GM19025 (cell line): Measurements from ENCODE around the gene CGB1.
A peak's percentile ranks its signal among the peaks of the same experiment; 100 is the strongest.
"Not testable (repeated sequence)": the region's sequence is repeated elsewhere in the genome, so short reads cannot be mapped to it uniquely, and the experiment has no call there.

ENCODE experiments used
- ATAC-seq: cut with Tn5 transposase; IDR thresholded peaks from one replicate; pipeline ENCODE4 v1.9.1; 2021; ENCODE audit warnings: mild to moderate bottlenecking, low read depth, moderate library complexity; ENCODE audit not compliant: unreplicated experiment

Gene CGB1

DNA sequence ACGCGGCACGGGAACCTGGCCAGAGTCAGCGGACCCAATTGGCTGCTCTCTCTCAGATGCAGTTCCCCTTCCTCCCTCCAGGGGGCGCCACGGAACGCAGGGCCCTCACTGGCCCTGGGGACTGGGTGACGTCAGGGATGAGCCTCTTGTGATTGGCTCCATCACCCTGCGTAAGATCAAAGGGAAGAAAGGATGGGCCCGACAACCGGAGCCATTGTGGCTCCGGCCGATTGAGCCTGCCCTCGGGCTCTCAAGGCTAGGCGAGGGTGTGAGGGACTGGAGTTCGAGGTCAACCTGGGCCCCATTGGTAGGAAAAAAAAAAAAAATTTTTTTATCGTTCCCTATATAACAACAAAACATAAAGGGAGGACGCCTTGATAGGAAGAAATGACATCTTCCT is at the start of gene CGB1:
Gene CGB1 (minus strand): TSS at position 81 of the 400 bp plus-strand sequence. CDS start 184 bp downstream, outside the sequence.
- not testable (repeated sequence) for ATAC-seq

- no peak for ATAC-seq
These were observed 49.6 kb upstream of the CGB1 start for GRCh38 chr19:49086296-49086695.

DNA sequence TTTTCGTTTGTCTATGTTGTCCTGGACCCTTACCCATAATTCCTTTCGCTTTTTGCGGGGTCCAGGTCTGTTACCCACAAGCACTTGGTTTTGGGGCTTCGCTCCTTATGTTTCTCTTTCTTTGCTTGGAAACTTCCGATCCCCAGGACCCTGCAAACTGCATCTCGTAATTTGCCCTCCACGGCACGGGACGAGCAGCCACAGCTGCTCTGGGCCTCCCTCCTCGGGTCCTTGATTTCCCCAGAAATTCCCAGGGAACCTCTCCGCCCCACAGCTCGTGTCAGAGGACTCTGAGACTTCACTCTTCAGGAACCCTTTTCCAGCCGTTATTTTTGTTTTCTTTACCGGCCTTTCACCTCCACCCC is 49.2 kb upstream of the CGB1 start:
- no peak for ATAC-seq

- ATAC-seq, result peak; percentile 81
These were observed 48.5 kb upstream of the CGB1 start, which contains the start of gene SNRNP70 for GRCh38 chr19:49085020-49085867. Gene SNRNP70, plus strand, starts transcription at chr19:49085451. Its CDS starts 964 bp downstream, at chr19:49086415.

DNA sequence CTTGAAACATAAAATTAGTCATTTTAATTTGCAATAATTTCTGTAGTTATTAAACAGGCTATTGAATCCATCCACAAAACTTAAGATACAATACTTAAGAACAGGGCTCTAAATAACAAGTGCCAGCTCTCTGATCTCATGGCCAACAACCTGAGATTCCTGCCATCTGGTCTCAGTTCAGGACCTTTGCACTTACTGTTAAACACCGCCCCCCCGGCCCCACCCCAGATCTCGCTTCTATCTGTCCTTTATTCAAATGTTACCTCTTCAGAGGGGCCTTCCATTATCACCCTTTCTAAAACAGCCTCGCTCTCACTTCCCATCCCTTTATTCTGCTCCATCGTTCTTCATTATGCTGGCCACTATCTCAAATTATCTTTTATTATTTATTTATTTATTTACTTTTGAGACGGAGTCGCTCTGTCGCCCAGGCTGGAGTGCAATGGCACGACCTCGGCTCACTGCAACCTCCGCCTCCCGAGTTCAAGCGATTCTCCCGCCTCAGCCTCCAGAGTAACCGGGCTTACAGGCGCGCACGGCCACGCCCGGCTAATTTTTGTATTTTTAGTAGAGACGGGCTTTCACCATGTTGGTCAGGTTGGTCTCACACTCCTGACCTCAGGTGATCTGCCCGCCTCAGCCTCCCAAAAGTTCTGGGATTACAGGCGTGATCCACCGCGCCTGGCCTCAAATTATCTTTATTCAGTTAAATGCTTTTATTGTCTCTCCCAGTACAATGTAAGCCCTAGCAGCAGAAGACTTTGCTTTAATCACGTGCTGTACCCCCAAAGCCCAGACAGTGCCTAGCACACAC is 47.7 kb upstream of the CGB1 start:
- no peak for ATAC-seq

DNA sequence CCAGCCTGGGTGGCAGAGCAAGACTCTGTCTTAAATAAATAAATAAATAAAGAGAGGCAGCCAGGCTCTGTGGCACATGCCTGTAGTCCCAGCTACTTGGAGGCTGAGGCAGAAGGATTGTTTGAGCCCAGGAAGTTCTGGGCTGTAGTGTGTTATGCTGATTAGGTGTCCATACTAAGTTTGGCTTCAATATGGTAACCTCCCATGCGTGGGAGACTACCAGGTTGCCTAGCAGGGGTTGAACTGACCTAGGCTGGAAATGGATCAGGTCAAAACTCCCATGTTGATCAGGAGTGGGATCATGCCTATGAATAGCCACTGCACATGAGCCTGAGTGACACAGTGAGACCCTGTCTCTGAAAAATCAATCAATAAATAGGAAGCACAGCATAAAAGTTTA is 44.6 kb upstream of the CGB1 start:
- no peak for ATAC-seq

DNA sequence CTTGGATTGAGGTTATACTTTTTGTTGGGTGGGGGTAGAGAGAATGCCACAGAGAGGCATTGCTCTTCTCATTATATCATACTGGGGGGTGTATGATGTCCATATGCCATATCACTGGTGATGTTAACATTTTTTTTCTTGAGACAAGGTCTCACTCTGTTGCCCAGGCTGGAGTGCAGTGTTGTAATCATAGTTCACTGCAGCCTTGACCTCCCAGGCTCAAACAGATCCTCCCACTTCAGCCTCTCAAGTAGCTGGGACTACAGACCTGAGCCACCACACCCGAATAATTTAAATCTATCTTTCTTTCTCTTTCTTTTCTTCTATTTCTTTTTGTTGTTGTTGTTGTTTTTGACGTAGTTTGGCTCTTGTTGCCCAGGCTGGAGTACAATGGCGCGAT is 43.7 kb upstream of the CGB1 start:
- ATAC-seq, result no peak

DNA sequence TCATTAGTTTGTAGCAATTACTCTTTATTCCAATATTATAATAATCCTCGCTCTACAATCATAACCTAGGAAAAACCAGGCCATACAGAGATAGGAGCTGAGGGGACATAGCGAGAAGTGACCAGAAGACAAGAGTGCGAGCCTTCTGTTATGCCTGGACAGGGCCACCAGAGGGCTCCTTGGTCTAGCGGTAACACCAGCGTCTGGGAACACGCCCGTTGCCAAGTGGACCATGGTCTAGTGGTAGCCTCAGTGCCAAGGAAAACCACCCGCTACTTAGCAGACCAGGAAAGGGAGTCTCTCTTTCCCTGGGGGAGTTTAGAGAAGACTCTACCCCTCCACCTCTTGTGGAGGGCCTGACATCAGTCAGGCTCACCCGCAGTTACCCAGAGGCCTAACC is 38.2 kb upstream of the CGB1 start:
- not testable (repeated sequence) for ATAC-seq

DNA sequence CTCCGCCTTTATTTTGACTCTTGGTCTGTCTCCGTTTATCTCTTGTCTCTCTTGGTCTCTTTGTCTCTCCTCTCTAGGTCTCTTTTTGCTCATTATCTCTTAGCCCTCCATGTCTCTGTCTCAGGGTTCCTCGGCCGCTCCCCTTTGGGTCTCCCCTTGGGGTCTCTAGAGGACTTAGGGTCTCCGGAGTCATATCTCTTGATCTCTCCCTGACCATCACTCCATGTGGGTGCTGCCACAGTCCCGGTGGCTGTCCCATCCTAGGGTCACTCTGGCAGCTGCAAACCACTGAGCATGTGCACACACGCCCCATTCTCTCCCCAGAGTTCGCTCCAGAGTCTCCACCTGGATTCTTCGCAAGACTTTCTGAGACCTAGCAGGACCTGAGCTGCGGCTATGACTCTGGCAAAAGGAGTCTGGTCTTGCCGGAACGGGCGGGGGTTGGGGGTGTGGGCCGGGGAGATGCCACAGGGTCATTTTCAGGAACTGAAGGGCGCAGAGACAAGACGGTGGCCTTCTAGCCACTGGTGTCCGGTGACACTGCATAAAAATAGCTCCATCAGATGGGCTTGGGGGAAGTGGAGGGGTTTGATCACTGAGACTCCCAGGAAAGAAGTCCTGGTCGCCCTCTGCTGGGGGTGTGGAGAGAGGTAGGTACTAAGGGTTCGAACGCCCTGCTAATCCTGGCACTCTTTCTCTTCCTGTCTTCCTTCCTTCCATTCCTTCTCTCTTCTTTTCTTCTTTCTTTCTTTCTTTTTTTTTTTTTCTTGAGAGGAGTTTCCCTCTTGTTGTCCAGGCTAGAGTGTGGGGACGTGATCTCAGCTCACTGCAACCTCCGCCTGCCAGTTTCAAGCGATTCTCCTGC is 37.1 kb upstream of the CGB1 start:
- ATAC-seq, result no peak

- ATAC-seq, result no peak
These were observed 35.3 kb upstream of the CGB1 start for GRCh38 chr19:49071860-49072547.

- no peak for ATAC-seq
These were observed 33.7 kb upstream of the CGB1 start for GRCh38 chr19:49070416-49070815.

GRCh38 chr19:49069026-49069425 is 32.3 kb upstream of the CGB1 start:
- no peak for ATAC-seq

GRCh38 chr19:49067554-49067953 is 30.9 kb upstream of the CGB1 start:
- ATAC-seq, result no peak

GRCh38 chr19:49065905-49066512 is 29.3 kb upstream of the CGB1 start:
- ATAC-seq, result no peak

DNA sequence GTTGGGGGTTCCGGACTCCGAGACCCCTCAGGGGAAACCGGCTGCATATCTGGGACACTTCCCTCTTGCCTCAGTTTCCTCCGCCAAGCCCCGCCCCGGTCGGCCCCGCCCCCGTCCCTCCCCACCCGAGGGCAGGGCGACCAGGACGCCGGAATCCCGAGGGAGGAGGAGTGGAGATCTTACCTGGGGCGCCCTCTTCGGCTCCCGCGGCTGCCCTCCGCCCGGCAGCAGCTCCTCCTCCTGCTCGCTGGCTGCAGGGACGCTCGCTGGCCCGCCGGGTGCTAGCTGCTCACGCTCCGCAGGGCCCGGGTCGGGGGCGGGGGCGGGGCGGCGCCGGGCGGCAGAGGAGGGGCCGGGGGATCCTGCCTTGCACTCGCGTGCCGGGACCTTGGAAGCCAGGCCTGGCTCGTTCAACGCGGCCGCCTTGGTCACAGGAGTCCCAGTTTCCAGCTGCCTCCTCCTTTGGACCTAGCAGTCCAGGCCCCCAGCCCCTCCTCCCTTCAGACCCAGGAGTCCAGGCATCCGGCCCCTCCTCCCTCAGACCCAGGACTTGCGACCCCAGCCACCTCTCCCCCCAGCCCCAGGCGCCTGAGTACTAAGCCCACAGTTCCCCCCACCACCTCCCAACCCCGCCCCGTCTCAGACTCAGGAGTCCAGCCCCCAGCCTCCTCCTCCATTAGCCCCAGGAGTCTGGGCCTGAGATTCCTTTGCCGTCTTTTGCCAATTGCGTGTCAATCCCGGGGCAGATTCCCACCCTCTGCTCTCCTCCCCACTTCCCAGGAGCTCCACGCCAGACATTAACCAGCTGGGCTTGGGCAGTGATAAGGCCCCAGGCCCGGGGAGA is 28.3 kb upstream of the CGB1 start, which contains the start of gene NTF4:
Gene NTF4 (minus strand): TSS at position 51 of the 844 bp plus-strand sequence. CDS start 2,821 bp downstream, outside the sequence.
- ATAC-seq, result no peak

DNA sequence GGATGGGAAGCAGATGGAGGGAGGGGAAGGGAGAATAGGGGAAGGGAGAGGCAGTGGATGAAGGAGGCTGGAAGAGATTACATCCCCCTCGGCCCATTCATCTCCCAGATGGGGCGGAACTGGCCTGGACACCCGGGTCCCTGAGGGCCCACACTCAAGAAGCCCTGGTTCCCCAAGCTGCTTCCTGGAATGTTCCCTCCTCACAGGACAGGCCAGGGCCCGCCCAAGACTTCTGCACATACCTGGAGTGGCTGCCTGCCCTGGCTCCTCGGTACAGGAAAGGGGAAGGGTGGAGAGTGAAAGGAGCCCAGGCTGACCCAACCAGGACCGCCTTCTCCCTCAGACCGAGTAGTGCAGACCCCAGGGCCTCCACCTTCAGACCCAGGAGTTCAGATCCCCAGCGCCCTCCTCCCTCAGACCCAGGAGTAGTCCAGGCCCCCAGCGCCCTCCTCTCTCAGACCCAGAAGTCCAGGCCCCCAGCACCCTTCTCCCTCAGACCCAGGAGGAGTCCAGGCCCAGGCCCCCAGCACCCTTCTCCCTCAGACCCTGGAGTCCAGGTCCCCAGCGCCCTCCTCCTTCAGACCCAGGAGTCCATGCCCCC is 27.4 kb upstream of the CGB1 start:
- no peak for ATAC-seq

DNA sequence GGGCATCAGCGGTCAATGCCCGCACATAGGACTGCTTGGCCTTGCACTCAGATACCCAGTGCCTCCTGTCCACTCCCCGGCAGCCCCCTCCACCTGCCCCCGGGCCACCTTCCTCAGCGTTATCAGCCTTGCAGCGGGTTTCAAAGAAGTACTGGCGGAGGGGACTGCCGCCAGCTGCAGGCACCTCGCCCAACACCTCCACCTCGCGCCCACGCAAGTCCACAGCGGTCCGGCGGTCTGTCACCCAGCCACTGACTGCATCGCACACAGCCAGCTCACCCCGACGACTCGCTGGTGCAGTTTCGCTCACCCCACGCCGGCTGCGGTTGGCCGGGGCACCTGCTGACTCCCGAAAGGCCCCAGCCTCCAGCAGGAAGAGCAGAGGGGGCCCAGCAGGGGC is 24.8 kb upstream of the CGB1 start:
- no peak for ATAC-seq

DNA sequence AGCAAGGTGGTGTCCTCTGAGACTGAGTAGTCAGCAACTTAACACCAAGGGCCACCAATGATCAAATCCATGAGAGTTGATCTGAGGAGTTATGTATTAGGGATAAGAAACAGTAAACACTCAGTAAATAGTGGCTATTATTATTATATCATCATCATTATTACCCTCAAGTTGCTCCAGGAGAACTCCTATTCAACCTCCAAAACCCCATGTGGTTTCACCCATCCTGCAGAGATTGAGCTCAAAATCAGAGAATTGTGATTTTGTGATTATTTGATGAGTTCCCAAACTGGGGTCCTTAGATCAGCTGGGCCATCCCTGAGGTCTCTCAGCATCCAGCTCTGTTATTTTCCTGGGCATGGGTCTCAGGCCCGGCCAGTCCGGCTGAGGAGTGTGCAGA is 24.3 kb upstream of the CGB1 start:
- ATAC-seq, result no peak
